Activated T-helper 9 cell treated with anti-CD3 and anti-CD28 coated beads, Interleukin-2, amount 50 U/mL, for 16 hours (primary cell): Measurements from ENCODE around the gene BOD1L1.

Source experiments
- DNase-seq: peaks from one replicate; pipeline ENCODE4 v3.0.0-alpha.2; 2020; ENCODE audit warnings: low read depth

The BOD1L1 gene

GRCh38 chr4:13555325-13555724 lies 72.2 kb downstream of the BOD1L1 start:
- DNase-seq = no peak

GRCh38 chr4:13553081-13553480 lies 74.4 kb downstream of the BOD1L1 start:
- no peak for DNase-seq

GRCh38 chr4:13548984-13549546 lies 78.5 kb downstream of the BOD1L1 start:
- DNase-seq = peak; percentile 71

GRCh38 chr4:13548059-13548983 lies 79.2 kb downstream of the BOD1L1 start:
- DNase-seq = no peak

- no peak for DNase-seq
These were observed 80.0 kb downstream of the BOD1L1 start for GRCh38 chr4:13547485-13548041.

DNA sequence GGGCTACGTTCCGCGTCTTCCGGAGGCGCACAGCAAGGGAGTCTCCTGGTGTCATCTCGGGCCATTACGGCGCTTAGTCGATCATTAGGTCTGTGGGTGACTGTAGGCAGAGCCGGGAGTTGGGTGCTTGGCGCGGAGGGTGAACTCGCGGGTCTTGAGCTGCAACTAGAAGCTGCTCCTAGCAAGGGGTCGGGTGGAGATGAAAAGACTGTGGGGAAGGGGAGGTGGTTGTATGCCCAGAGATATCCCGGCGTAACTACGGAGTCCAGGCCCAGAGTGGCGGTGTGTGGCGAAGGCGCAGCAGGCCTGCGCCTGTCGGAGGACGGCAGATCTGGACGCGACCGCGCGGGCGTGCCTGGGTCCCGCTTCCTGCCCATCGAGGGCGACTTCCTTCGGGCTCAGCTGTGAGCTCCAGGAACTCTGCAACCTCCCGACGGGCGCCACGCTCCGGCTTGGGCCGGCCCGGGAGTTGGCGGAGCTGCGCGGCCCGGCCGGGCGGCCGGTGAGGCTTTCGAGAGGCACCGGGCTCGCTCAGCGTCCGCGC lies 80.5 kb downstream of the BOD1L1 start:
- no peak for DNase-seq

- DNase-seq = no peak
These were observed 81.2 kb downstream of the BOD1L1 start for GRCh38 chr4:13546142-13546940.

- DNase-seq = no peak
These were observed 82.1 kb downstream of the BOD1L1 start for GRCh38 chr4:13545394-13545808.

GRCh38 chr4:13544606-13545393 lies 82.7 kb downstream of the BOD1L1 start:
- no peak for DNase-seq

DNA sequence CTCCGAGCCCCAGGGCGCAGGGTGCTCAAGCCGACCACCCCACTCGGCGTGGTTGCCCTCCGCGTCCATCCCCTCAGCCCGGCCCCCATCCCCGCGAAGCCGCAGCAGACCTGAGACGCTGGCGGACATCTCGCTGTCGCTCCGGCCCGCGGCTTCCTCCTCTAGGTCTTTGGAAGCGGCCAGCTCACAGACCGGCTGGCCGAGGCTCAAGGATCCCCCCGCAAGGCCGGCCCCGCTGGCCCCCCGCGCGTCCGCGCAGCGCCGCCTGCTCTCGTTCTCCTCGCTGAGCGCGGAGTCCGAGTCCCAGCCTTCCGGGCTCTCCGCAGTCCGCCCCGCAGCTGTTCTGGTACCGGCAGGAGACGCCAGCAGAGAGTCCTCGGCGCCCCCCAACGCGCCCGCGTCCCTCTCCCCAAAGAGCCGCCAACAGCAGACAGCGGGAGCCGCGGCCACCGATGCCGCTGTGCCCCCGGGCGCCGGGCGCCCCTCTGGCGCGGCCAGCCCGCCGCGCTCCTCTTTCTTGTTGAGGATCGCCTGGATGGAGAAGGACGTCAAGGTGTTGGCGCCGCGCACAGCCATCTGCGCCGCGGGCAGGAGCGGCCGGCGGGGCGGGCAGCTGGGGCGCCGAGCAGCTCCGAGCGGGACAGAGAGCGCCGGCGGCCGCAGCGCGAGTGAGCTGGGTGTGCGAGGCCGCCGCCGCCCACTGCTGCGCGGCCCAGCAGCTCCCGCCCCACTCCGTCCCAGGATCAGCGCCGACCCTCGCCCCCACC lies 83.5 kb downstream of the BOD1L1 start, which contains the start of gene NKX3-2:
TSS of gene NKX3-2 (minus strand) at position 670 of the 767 bp plus-strand sequence. CDS start at position 576, 94 bp downstream.
- no peak for DNase-seq

GRCh38 chr4:13543032-13543838 lies 84.3 kb downstream of the BOD1L1 start:
- no peak for DNase-seq

DNA sequence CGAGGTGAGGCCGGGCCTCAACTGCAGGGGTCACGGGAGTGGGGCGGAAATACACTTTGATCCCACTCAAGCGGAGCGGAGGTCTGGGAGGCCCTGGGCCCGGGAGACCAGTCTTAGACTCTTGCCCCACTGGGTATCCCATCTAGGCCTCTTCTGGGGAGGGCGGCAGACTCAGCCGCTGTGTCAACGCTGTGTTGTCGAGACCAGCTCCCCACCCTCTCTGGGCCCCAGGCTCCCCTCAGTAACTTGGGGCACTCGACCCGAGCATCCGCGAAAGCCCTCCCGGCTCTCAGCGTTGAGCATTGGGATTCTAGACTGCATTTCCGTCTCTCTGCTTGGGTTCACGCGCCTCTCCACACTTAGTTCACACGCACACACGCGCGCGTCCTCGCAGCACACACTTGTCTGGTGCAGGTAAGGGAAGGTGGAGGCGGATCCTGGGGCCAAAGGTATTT lies 84.9 kb downstream of the BOD1L1 start:
- DNase-seq = no peak

GRCh38 chr4:13541720-13542576 lies 85.6 kb downstream of the BOD1L1 start:
- DNase-seq = no peak

GRCh38 chr4:13541176-13541604 lies 86.3 kb downstream of the BOD1L1 start:
- DNase-seq = no peak

DNA sequence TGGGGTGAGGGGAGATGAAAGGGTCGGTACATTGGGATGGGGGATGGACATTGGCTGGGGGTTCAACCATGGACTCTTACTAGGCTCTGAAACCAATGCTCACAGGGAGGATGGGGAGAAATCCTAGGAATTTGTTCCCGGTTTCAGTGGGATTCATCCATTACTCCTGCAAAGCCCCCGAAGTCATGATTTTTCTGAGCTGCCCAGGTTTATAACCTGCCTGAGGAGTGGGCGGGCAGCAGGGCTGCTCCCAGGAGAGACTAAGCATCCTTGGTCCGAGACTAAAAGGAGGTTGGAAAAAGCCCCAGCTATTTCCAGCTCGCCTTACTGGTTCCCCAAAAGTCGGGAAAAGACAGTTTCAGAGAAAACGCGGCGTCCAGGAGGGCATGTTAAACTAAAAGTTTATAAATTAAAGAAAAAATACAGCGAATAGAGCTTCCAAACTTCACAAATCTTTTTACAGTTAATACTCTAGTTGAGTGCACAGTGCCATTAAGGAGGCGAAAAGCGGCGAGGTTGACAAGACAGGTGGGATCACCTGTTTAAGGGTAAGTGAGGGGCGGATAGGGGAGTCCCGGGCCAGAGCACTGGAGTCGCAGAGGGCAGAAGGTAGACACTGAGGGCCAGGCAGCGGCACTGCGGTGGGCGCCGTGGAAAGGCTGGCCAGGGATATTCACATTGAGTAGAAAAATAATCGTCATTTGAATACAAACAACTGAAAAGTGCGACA lies 86.9 kb downstream of the BOD1L1 start:
- no peak for DNase-seq

DNA sequence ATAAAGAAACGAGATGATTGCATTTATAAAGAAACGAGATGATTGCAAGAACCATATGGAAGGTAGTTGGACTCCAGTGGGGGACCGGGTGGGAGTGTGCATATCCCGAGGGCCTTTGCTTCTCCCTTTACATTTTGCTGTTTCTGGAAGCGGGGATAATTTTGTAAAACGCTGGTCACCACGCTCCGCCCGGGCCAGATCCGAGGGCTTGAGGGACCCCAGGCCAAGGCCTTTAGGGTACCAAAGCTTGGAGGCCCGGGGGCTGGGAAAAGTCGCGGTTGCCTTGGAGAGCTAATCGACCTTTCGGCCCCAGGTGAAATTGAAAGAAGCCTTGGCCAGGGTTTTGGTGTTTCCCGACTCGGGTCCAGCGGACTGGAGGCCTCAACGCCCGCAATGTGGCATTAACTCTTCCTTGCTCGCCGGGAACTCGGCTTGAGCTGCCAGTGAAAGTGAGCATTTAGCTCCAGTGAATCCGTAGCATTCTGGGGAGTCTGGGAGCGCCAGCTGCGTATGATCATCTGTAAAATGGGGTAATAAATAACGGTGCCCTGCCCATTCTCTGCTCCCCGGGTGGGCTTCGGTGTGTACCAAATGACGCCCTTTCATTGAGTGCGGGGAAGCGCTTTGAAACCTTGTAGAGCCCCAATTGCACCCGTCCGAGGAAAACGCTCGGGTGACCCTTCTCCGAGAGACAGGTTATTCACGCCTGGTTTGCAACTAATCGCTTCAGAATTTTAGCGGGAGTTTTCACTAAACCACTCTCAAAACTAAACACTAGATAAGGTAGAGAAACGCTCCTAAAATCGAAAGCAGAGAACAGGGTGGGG lies 87.7 kb downstream of the BOD1L1 start:
- DNase-seq = no peak
